HepG2 (cell line): ENCODE results near the gene ING5.

ENCODE experiments used
- CEBPB ChIP-seq: IDR thresholded peaks from 2 replicates; pipeline ENCODE4 v1.6.1; 2011; ENCODE audit warnings: low read depth, low read length, improper control_type of control experiment, borderline replicate concordance
- CTCF ChIP-seq: sonication (generic); formaldehyde crosslinking; IDR thresholded peaks from 2 replicates; pipeline ENCODE4 v1.5.0; 2020; ENCODE audit warnings: mild to moderate bottlenecking, missing genetic modification reagents, moderate library complexity
- POLR2A ChIP-seq, 2 experiments: IDR thresholded peaks; 2 replicates each; pipeline ENCODE4 v1.6.1; 2011; ENCODE audit warnings: low read depth in 2 of 2, low read length in 2 of 2, mild to moderate bottlenecking in 1 of 2, moderate library complexity in 1 of 2; ENCODE audit not compliant: insufficient read depth in 1 of 2
- RXRA ChIP-seq: sonication (generic); formaldehyde crosslinking; IDR thresholded peaks from 2 replicates; pipeline ENCODE4 v1.5.1; 2020; ENCODE audit warnings: missing genetic modification reagents
- SIN3A ChIP-seq: IDR thresholded peaks from 2 replicates; pipeline ENCODE4 v1.6.1; 2011; ENCODE audit warnings: low read depth, mild to moderate bottlenecking, control low read depth, low read length, borderline replicate concordance
- SNRNP70 ChIP-seq: fragments of 200-400 bp; formaldehyde crosslinking; IDR thresholded peaks from 2 replicates; pipeline ENCODE4 v1.6.1; 2017; ENCODE audit warnings: mild to moderate bottlenecking, low read depth, low read length, moderate library complexity
- TBL1XR1 ChIP-seq: fragments of 150-350 bp; IDR thresholded peaks from 2 replicates; pipeline ENCODE4 v1.6.1; 2014; ENCODE audit warnings: borderline replicate concordance, low read length; ENCODE audit not compliant: partially characterized antibody
- TBP ChIP-seq: sonication (generic); formaldehyde crosslinking; IDR thresholded peaks from 2 replicates; pipeline ENCODE4 v1.5.0; 2020; ENCODE audit warnings: missing genetic modification reagents
- ZNF3 ChIP-seq: IDR thresholded peaks from 2 replicates; pipeline ENCODE4 v1.7.0; 2017; ENCODE audit warnings: inconsistent platforms
- ZNF331 ChIP-seq: sonication (generic); formaldehyde crosslinking; IDR thresholded peaks from 2 replicates; pipeline ENCODE4 v1.4.0; 2020; ENCODE audit warnings: missing genetic modification reagents
- ZNF383 ChIP-seq: sonication (generic); formaldehyde crosslinking; IDR thresholded peaks from 2 replicates; pipeline ENCODE4 v1.4.0; 2020; ENCODE audit warnings: missing genetic modification reagents, mild to moderate bottlenecking, borderline replicate concordance

- no peak for TF ChIP-seq CTCF (CRISPR knock-in tag)
- TF ChIP-seq TBP, result no peak
- no peak for TF ChIP-seq ZNF383 (CRISPR knock-in tag)
- no peak for TF ChIP-seq RXRA (CRISPR knock-in tag)
- no peak for TF ChIP-seq CEBPB
- no peak for TF ChIP-seq POLR2A (IDR thresholded peaks at IDR 0.05; ENCODE audit: insufficient read depth in 1 of 2, low read depth in 2 of 2, low read length in 2 of 2)
- no peak for TF ChIP-seq SIN3A
- TF ChIP-seq SNRNP70, result no peak
- TF ChIP-seq TBL1XR1, result no peak
- TF ChIP-seq ZNF3 (CRISPR knock-in tag), result no peak
- TF ChIP-seq ZNF331 (CRISPR knock-in tag), result no peak
Observed at GRCh38 chr2:241762321-241762932, 60.6 kb downstream of the ING5 start.
